ENCODE measurements around the gene THAP7. TPM values are rescaled to one million over a fixed set of nuclear protein-coding genes. Genes with fewer than 3 reads are reported as not detected.

Gene THAP7
- total RNA-seq, 1 experiment from 2014 or later, result 23.5 TPM

DNA sequence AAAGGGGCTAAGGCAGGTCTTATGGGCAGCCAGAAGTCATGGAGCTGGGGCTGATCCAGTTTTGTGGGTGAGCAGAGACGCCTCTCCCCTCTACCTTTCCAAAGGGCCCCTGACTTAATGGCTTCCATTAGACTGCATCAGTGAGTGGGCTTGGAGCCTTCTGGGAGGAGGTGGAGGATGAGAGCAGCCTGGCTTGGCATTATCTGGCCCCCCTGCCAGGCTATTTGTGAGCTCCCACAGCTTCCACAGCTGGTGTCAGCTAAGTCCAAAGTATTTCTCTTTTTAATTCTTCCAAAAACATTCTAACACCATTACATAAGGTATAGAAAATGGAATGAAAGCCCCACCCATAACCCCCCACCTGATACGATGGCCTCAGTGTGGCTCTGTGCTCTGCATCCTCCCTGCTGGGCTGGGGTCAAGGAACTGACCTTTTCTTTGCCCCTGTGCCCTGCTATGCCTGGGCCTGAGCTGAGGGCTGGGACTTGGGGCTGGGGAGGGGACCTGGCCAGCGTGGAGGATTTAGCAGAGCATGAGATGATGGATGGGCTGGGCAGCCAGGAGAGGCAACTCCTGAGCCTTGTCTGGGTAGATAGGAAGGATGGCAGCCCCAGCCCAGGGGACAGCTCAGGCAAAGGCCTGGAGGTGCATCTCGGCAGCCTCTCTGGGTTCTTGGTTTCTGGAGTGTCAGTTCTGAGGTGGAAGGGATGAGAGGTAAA lies 30.8 kb downstream of the THAP7 start:
- no peaks in the 10 kb centered on the region for H3K27me3 ChIP-seq (ENCODE audit: control insufficient read depth, insufficient read depth, low read length)
- in situ Hi-C loops (cut with HindIII; ENCODE audit: low pct_unique_long_range_greater_than_20kb, low sequenced_read_pairs), result no loop called here
- H3K36me3 ChIP-seq (ENCODE audit: control insufficient read depth, insufficient read depth, low read length), result no peaks in the 10 kb centered on the region
- no peak for TF ChIP-seq SIN3A (IDR thresholded peaks at IDR 0.05; ENCODE audit: borderline replicate concordance, insufficient read depth, low read depth, low read length)
- no peak for TF ChIP-seq TCF7L2 (IDR thresholded peaks at IDR 0.05; ENCODE audit: low read depth, low read length)
- TF ChIP-seq, protein P1, sequence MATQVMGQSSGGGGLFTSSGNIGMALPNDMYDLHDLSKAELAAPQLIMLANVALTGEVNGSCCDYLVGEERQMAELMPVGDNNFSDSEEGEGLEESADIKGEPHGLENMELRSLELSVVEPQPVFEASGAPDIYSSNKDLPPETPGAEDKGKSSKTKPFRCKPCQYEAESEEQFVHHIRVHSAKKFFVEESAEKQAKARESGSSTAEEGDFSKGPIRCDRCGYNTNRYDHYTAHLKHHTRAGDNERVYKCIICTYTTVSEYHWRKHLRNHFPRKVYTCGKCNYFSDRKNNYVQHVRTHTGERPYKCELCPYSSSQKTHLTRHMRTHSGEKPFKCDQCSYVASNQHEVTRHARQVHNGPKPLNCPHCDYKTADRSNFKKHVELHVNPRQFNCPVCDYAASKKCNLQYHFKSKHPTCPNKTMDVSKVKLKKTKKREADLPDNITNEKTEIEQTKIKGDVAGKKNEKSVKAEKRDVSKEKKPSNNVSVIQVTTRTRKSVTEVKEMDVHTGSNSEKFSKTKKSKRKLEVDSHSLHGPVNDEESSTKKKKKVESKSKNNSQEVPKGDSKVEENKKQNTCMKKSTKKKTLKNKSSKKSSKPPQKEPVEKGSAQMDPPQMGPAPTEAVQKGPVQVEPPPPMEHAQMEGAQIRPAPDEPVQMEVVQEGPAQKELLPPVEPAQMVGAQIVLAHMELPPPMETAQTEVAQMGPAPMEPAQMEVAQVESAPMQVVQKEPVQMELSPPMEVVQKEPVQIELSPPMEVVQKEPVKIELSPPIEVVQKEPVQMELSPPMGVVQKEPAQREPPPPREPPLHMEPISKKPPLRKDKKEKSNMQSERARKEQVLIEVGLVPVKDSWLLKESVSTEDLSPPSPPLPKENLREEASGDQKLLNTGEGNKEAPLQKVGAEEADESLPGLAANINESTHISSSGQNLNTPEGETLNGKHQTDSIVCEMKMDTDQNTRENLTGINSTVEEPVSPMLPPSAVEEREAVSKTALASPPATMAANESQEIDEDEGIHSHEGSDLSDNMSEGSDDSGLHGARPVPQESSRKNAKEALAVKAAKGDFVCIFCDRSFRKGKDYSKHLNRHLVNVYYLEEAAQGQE (IDR thresholded peaks at IDR 0.05; ENCODE audit: insufficient read depth in 1 of 2, low read depth in 2 of 2, low read length in 1 of 2), result no peak
- TF ChIP-seq POLR2AphosphoS5 (IDR thresholded peaks at IDR 0.05; ENCODE audit: low read depth, low read length), result no peak
- TF ChIP-seq, protein P2, sequence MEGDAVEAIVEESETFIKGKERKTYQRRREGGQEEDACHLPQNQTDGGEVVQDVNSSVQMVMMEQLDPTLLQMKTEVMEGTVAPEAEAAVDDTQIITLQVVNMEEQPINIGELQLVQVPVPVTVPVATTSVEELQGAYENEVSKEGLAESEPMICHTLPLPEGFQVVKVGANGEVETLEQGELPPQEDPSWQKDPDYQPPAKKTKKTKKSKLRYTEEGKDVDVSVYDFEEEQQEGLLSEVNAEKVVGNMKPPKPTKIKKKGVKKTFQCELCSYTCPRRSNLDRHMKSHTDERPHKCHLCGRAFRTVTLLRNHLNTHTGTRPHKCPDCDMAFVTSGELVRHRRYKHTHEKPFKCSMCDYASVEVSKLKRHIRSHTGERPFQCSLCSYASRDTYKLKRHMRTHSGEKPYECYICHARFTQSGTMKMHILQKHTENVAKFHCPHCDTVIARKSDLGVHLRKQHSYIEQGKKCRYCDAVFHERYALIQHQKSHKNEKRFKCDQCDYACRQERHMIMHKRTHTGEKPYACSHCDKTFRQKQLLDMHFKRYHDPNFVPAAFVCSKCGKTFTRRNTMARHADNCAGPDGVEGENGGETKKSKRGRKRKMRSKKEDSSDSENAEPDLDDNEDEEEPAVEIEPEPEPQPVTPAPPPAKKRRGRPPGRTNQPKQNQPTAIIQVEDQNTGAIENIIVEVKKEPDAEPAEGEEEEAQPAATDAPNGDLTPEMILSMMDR (IDR thresholded peaks at IDR 0.05), result no peak
- intact Hi-C loops (cut with micrococcal nuclease; ENCODE audit: unreplicated experiment), result no loop called here
- no peaks in the 10 kb centered on the region for H3K4me1 ChIP-seq (ENCODE audit: control insufficient read depth, insufficient read depth, low read length)
- BruUV-seq (replicated peaks), result no TSS peak
- POLR2A ChIA-PET, result interaction anchor here (0.5 kb wide), 2 partner anchors 16 to 186 kb away, joined by 4 to 5 read pairs; no protein-coding TSS in a partner anchor
- H3K4me3 ChIP-seq (ENCODE audit: low read depth in 2 of 2, low read length in 2 of 2), result no peak overlapping the region
- CTCF ChIA-PET, result interaction anchor here (0.6 kb wide), 1 partner anchor 11 kb away, joined by 4 read pairs; no protein-coding TSS in a partner anchor
- DNase-seq (ENCODE audit: low read depth, low spot score) (no peak), ATAC-seq (no peak)
- H3K9me3 ChIP-seq (ENCODE audit: control insufficient read depth, insufficient read depth, low read depth, low read length), result no peaks in the 10 kb centered on the region
- no peak overlapping the region for H3K27ac ChIP-seq (ENCODE audit: low read length)

DNA sequence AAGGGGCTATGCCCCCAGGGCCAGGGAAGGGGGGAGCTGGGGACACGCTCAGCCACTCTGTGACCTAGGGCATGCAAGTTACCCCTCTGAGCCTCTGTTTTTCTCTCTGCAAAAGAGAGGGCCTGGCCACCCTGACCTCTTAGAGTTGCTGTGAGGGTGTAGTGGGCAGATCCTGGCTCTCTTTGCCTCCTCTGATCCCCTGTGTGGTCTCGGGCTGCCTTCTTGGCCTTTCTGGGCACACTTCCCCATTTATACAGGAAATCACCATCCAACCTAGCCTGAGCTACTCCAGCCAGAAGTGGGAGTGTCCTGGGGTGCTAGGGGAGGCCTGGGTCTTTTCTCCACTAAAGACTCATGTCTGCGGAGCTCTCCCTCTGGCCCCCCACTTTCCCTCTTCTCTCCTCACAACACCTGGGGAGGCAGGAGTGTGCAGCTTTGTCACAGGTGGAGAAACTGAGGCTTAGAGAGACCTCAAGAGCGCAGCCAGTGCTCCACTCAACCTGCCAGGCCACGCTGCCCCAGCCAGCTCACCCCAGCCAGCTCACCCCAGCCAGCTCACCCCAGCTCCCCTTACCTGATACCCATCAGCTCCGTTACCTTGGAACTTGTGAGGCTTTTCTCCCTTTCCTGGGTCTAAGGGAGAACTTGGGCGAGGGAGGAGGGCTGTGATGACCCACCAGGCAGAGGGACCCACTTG lies 33.5 kb downstream of the THAP7 start:
- TF ChIP-seq, protein P1 (IDR thresholded peaks at IDR 0.05; ENCODE audit: insufficient read depth in 1 of 2, low read depth in 2 of 2, low read length in 1 of 2), result no peak
- TF ChIP-seq SIN3A (IDR thresholded peaks at IDR 0.05; ENCODE audit: borderline replicate concordance, insufficient read depth, low read depth, low read length), result no peak
- TF ChIP-seq TCF7L2 (IDR thresholded peaks at IDR 0.05; ENCODE audit: low read depth, low read length), result no peak
- TF ChIP-seq POLR2AphosphoS5 (IDR thresholded peaks at IDR 0.05; ENCODE audit: low read depth, low read length), result no peak
- TF ChIP-seq, protein P2 (IDR thresholded peaks at IDR 0.05), result no peak
- peaks cover 3% of the 10 kb centered on the region; the same call in 1 of the 2 replicates for H3K4me1 ChIP-seq (ENCODE audit: control insufficient read depth, insufficient read depth, low read length)
- POLR2A ChIA-PET, result no interaction called here
- BruUV-seq (replicated peaks), result no TSS peak
- H3K27ac ChIP-seq (ENCODE audit: low read length), result no peak overlapping the region
- intact Hi-C loops (cut with micrococcal nuclease; ENCODE audit: unreplicated experiment), result no loop called here
- H3K9me3 ChIP-seq (ENCODE audit: control insufficient read depth, insufficient read depth, low read depth, low read length), result no peaks in the 10 kb centered on the region
- no peak for ATAC-seq
- no peaks in the 10 kb centered on the region for H3K27me3 ChIP-seq (ENCODE audit: control insufficient read depth, insufficient read depth, low read length)
- CTCF ChIA-PET, result interaction anchor here (0.8 kb wide), 1 partner anchor 83 kb away, joined by 4 read pairs; no protein-coding TSS in a partner anchor
- DNase-seq (ENCODE audit: low read depth, low spot score), result no peak
- H3K4me3 ChIP-seq (ENCODE audit: low read depth in 2 of 2, low read length in 2 of 2), result no peak overlapping the region
- in situ Hi-C loops (cut with HindIII; ENCODE audit: low pct_unique_long_range_greater_than_20kb, low sequenced_read_pairs), result no loop called here
- no peaks in the 10 kb centered on the region for H3K36me3 ChIP-seq (ENCODE audit: control insufficient read depth, insufficient read depth, low read length)

All from Panc1 (cell line).